Heart left ventricle (tissue), 13 donors: ENCODE measurements around the gene PCDH17.

ENCODE experiments used
- CTCF ChIP-seq, 12 donors: fragments of 200-600 bp; sonication (generic) in 4 of 12; IDR thresholded peaks; one replicate each; pipeline versions ENCODE4 v1.5.0 to v1.8.0; 2018 to 2022; ENCODE audit warnings: antibody characterized with exemption in 12 of 12, mild to moderate bottlenecking in 5 of 12
- POLR2A ChIP-seq, 2 donors: fragments of 450-650 bp; IDR thresholded peaks; one replicate each; pipeline ENCODE4 v1.6.1; 2017; ENCODE audit warnings: antibody characterized with exemption in 2 of 2, mild to moderate bottlenecking in 2 of 2, moderate library complexity in 2 of 2
- donor health status: ischemic (EF 13 %, LVEDD 7.1; RV severe dilation, severe dysfunction).
- donor health status: DM: no; HTN: yes; CAD: no.
- donor health status: DM: no; HTN: no; CAD: no.
- donor health status: ischemic (EF 25% LVEDD 6.9; RV normal size, moderate dysfunction).
- donor health status: ischemic (EF 25% LVEDD 5.7; RV mildly dilated, moderate dysfunction).
- donor health status: ischemic (EF 35%, LVEDD 5.7; RV mildly dilated, moderate dysfunction).
- donor health status: nonischemic (EF 11% LVEDD 7.7; RV severe dilation, severe dysfunction).
- donor health status: DM: yes; HTN: yes; CAD: no.
- donor health status: PGD.
- donor health status: ischemic (EF 29% LVEDD 5.4; RV normal size, mild dysfunction).
- donor health status: nonischemic (EF 23%, LVEDD 6.1; RV moderate dilation, normal function).

GRCh38 chr13:57739089-57739488, 107.5 kb downstream of the PCDH17 start:
- TF ChIP-seq CTCF (IDR thresholded peaks at IDR 0.05) (no peak), POLR2A (IDR thresholded peaks at IDR 0.05) (no peak)
